GM12878 (cell line): Measurements from ENCODE around the gene GOLGA6L26. TPM values are rescaled to one million over a fixed set of nuclear protein-coding genes. Genes with fewer than 3 reads are reported as not detected.
"Not testable (repeated sequence)": the region's sequence is repeated elsewhere in the genome, so short reads cannot be mapped to it uniquely, and the experiment has no call there.

Source experiments
- ATAC-seq: fragments of 200-7000 bp; cut with Tn5 transposase; 3 replicates; pipeline ENCODE4 v1.9.1; 2020; ENCODE audit warnings: mild to moderate bottlenecking, moderate library complexity
- BruUV-seq: library from RNA; stranded (reverse); fragments of 400-500 nt; replicated peaks from 2 replicates; lab custom pipeline; 2021; lab: Mats Ljungman, UMichigan
- CTCF ChIA-PET: fragments of 300-600 bp; sonication (Branson Sonifier 250); formaldehyde crosslinking; extraction: SDS; loops from one replicate; lab custom pipeline; 2021; ENCODE audit warnings: inconsistent platforms; lab: Yijun Ruan, JAX
- POLR2A ChIA-PET: fragments of 350-600 bp; formaldehyde crosslinking; extraction: SDS; loops from one replicate; lab custom pipeline; 2021; ENCODE audit warnings: inconsistent platforms; lab: Charles Lee
- RAD21 ChIA-PET: fragments of 300-600 bp; sonication (Branson Sonifier 250); formaldehyde crosslinking; loops from one replicate; lab custom pipeline; 2023; ENCODE audit warnings: antibody characterized with exemption; ENCODE audit not compliant: unreplicated experiment; lab: Charles Lee
- SMC1A ChIA-PET: fragments of 300-600 bp; sonication (Branson Sonifier 250); formaldehyde crosslinking; loops from one replicate; lab custom pipeline; 2023; ENCODE audit not compliant: unreplicated experiment, uncharacterized antibody; lab: Charles Lee
- DNase-seq: peaks from one replicate; pipeline ENCODE4 v3.0.0-alpha.2; 2011; ENCODE audit warnings: low read depth, low spot score
- FAIRE-seq: peaks from 3 replicates; lab custom pipeline; 2011; peaks lifted over from hg19 to GRCh38; lab: Jason Lieb, UNC
- H2AFZ ChIP-seq: 2 replicates; pipeline ENCODE4 v1.6.0; 2011; ENCODE audit warnings: low read depth, low read length, control low read depth; ENCODE audit not compliant: control insufficient read depth
- H3K27ac ChIP-seq: 2 replicates; pipeline ENCODE4 v1.5.1; 2011; ENCODE audit warnings: control low read depth; ENCODE audit not compliant: control insufficient read depth, insufficient read depth
- H3K27me3 ChIP-seq, 2 experiments: replicated peaks in 1 of 2; 2 replicates each; pipeline versions ENCODE4 v1.6.0 to v1.6.1; 2011; ENCODE audit warnings: low read length in 1 of 2; ENCODE audit not compliant: control insufficient read depth in 2 of 2, insufficient read depth in 2 of 2
- H3K36me3 ChIP-seq, 2 experiments: 2 replicates each; pipeline ENCODE4 v1.5.1; 2011; ENCODE audit warnings: low read length in 1 of 2; ENCODE audit not compliant: control insufficient read depth in 2 of 2, insufficient read depth in 2 of 2
- H3K4me1 ChIP-seq: 2 replicates; pipeline ENCODE4 v1.6.1; 2011; ENCODE audit warnings: mild to moderate bottlenecking, low read length, moderate library complexity, mixed read lengths; ENCODE audit not compliant: control insufficient read depth, insufficient read depth
- H3K4me2 ChIP-seq: 2 replicates; pipeline ENCODE4 v1.6.0; 2011; ENCODE audit warnings: control low read depth; ENCODE audit not compliant: control insufficient read depth, insufficient read depth
- H3K4me3 ChIP-seq: fragments of 200-600 bp; sonication (generic); 2 replicates; pipeline ENCODE4 v1.5.1; 2016
- H3K79me2 ChIP-seq: 2 replicates; pipeline ENCODE4 v1.6.0; 2011; ENCODE audit warnings: low read length; ENCODE audit not compliant: control insufficient read depth, insufficient read depth
- H3K9ac ChIP-seq: 2 replicates; pipeline ENCODE4 v1.8.0; 2011; ENCODE audit warnings: low read length, control low read depth, mixed read lengths; ENCODE audit not compliant: control insufficient read depth, insufficient read depth
- H3K9me3 ChIP-seq: replicated peaks from 3 replicates; pipeline ENCODE4 v1.5.1; 2011; ENCODE audit warnings: mild to moderate bottlenecking, low read length; ENCODE audit not compliant: control insufficient read depth, insufficient read depth
- H4K20me1 ChIP-seq: 2 replicates; pipeline ENCODE4 v1.6.0; 2011; ENCODE audit not compliant: control insufficient read depth, insufficient read depth
- WGBS: methylation state at CpG from one replicate; pipeline ENCODE4 v1.1.6; 2016; ENCODE audit warnings: low lambda C conversion rate; ENCODE audit not compliant: insufficient replicate concordance, insufficient coverage; ENCODE audit errors: missing lambda C conversion rate; 5-methylcytosine and 5-hydroxymethylcytosine counted together
- in situ Hi-C: fragments of 300-500 bp; cut with MboI; formaldehyde crosslinking; loops from 9 replicates; pipeline ENCODE4 v1.14.3; 2018; ENCODE audit warnings: mixed read lengths
- intact Hi-C: fragments of 100-400 bp; cut with micrococcal nuclease; formaldehyde crosslinking; loops from one replicate; pipeline ENCODE4 v1.14.2; 2022; ENCODE audit not compliant: unreplicated experiment
- polyA plus RNA-seq, 11 experiments: library from polyadenylated mRNA; depleted of rRNA in 4 of 11; unstranded in 6 of 11; stranded (reverse) in 5 of 11; fragments of >200 nt; fragmentation: Nextera tagmentation in 4 of 11; fragmentation: Illumina TruSeq in 1 of 11; extraction: Ambion mirVana in 4 of 11; extraction: Trizol in 1 of 11; gene quantifications; 1 replicate in 1 of 11; 2 replicates in 10 of 11; pipeline versions ENCODE4 v1.2.1 to v1.2.3, GENCODE V29; 2011 to 2016; ENCODE audit warnings: inconsistent platforms in 2 of 11, missing spikeins in 2 of 11, low read depth in 1 of 11
- total RNA-seq, 4 experiments: library from RNA; depleted of rRNA in 3 of 4; stranded (reverse); fragments of >200 nt in 3 of 4; fragmentation: Illumina TruSeq in 1 of 4; extraction: Trizol in 1 of 4; gene quantifications; 2 replicates each; pipeline versions ENCODE4 v1.2.1 to v1.2.3, GENCODE V29; 2013 to 2021

Gene GOLGA6L26
- total and polyA plus RNA-seq, 10 of the 15 experiments (the other 5 are each of a cell fraction or from before 2014, with no cell fraction given), result not detected

- H3K9ac ChIP-seq, H3K27me3 ChIP-seq, ATAC-seq, POLR2A ChIA-PET, H2AFZ ChIP-seq, H3K4me2 ChIP-seq, H3K36me3 ChIP-seq, SMC1A ChIA-PET, H3K4me3 ChIP-seq, BruUV-seq, H4K20me1 ChIP-seq, DNase-seq, in situ Hi-C loops, CTCF ChIA-PET, H3K79me2 ChIP-seq, H3K27ac ChIP-seq, RAD21 ChIA-PET, intact Hi-C loops, FAIRE-seq, H3K9me3 ChIP-seq, H3K4me1 ChIP-seq: not testable (repeated sequence)
- no CpG with 5 or more reads among the region's 5 CpGs for WGBS
Observed at GRCh38 chr15:23362622-23363021, 28.6 kb upstream of the GOLGA6L26 start.

GRCh38 chr15:23354448-23354847, 20.5 kb upstream of the GOLGA6L26 start, which contains the start of gene GOLGA8S:
GOLGA8S (plus strand) TSS chr15:23354748; CDS start chr15:23354810, 62 bp downstream.
- SMC1A ChIA-PET, intact Hi-C loops, H2AFZ ChIP-seq, H3K4me2 ChIP-seq, H3K36me3 ChIP-seq, BruUV-seq, H3K4me1 ChIP-seq, DNase-seq, ATAC-seq, in situ Hi-C loops, RAD21 ChIA-PET, H3K27me3 ChIP-seq, H3K27ac ChIP-seq, H4K20me1 ChIP-seq, H3K79me2 ChIP-seq, H3K4me3 ChIP-seq, CTCF ChIA-PET, H3K9me3 ChIP-seq, H3K9ac ChIP-seq, FAIRE-seq, POLR2A ChIA-PET: not testable (repeated sequence)
- WGBS, result no CpG with 5 or more reads among the region's 8 CpGs

GRCh38 chr15:23311233-23311632, 22.8 kb downstream of the GOLGA6L26 start:
- H3K9ac ChIP-seq, H3K79me2 ChIP-seq, ATAC-seq, H2AFZ ChIP-seq, DNase-seq, H3K4me2 ChIP-seq, intact Hi-C loops, BruUV-seq, RAD21 ChIA-PET, in situ Hi-C loops, H3K4me3 ChIP-seq, H3K9me3 ChIP-seq, H3K36me3 ChIP-seq, H3K27ac ChIP-seq, POLR2A ChIA-PET, SMC1A ChIA-PET, H4K20me1 ChIP-seq, H3K27me3 ChIP-seq, H3K4me1 ChIP-seq, FAIRE-seq, CTCF ChIA-PET: not testable (repeated sequence)
- 83% methylated on average over 13 of the region's 13 CpGs for WGBS

- in situ Hi-C loops, H3K27ac ChIP-seq, H3K9me3 ChIP-seq, H3K9ac ChIP-seq, H3K36me3 ChIP-seq, H3K4me1 ChIP-seq, POLR2A ChIA-PET, H3K27me3 ChIP-seq, H2AFZ ChIP-seq, RAD21 ChIA-PET, SMC1A ChIA-PET, H4K20me1 ChIP-seq, FAIRE-seq, BruUV-seq, H3K4me2 ChIP-seq, ATAC-seq, H3K79me2 ChIP-seq, CTCF ChIA-PET, intact Hi-C loops, DNase-seq: not testable (repeated sequence)
- 97% methylated on average over 7 of the region's 7 CpGs for WGBS
- H3K4me3 ChIP-seq, result 0 out of 2 replicates have a peak overlapping the region, but pooled peaks have one; percentile 36
Observed at GRCh38 chr15:23305921-23306320, 28.1 kb downstream of the GOLGA6L26 start.
